Stimulated activated CD8-positive, alpha-beta memory T cell treated with anti-CD3 and anti-CD28 coated beads, Interleukin-15, amount 100 ng/mL, for 24 hours (primary cell): Measurements from ENCODE around the gene SPOCK1.

Experiments
- DNase-seq: peaks from one replicate; pipeline ENCODE4 v3.0.0-alpha.2; 2020; ENCODE audit warnings: low read depth

SPOCK1 gene

GRCh38 chr5:137441476-137441875 is 57.6 kb downstream of the SPOCK1 start:
- no peak for DNase-seq

GRCh38 chr5:137440795-137441194 is 58.3 kb downstream of the SPOCK1 start:
- DNase-seq = no peak

GRCh38 chr5:137439645-137440044 is 59.5 kb downstream of the SPOCK1 start:
- DNase-seq = no peak

GRCh38 chr5:137438932-137439331 is 60.2 kb downstream of the SPOCK1 start:
- DNase-seq = no peak

GRCh38 chr5:137437774-137438173 is 61.4 kb downstream of the SPOCK1 start:
- no peak for DNase-seq

- no peak for DNase-seq
Observed at GRCh38 chr5:137433539-137433938, 65.6 kb downstream of the SPOCK1 start.

- no peak for DNase-seq
Observed at GRCh38 chr5:137432376-137432775, 66.8 kb downstream of the SPOCK1 start.

- DNase-seq = no peak
Observed at GRCh38 chr5:137431051-137431450, 68.1 kb downstream of the SPOCK1 start.

- DNase-seq = no peak
Observed at GRCh38 chr5:137415231-137415681, 83.9 kb downstream of the SPOCK1 start.

GRCh38 chr5:137414112-137414755 is 84.9 kb downstream of the SPOCK1 start:
- no peak for DNase-seq

GRCh38 chr5:137412136-137412535 is 87.0 kb downstream of the SPOCK1 start:
- DNase-seq = no peak

- no peak for DNase-seq
Observed at GRCh38 chr5:137410234-137411010, 88.7 kb downstream of the SPOCK1 start.

- DNase-seq = no peak
Observed at GRCh38 chr5:137409736-137410135, 89.4 kb downstream of the SPOCK1 start.

GRCh38 chr5:137407090-137407489 is 92.0 kb downstream of the SPOCK1 start:
- no peak for DNase-seq

- DNase-seq = no peak
Observed at GRCh38 chr5:137405393-137405792, 93.7 kb downstream of the SPOCK1 start.

GRCh38 chr5:137403869-137404268 is 95.3 kb downstream of the SPOCK1 start:
- DNase-seq = no peak

GRCh38 chr5:137402436-137403187 is 96.5 kb downstream of the SPOCK1 start:
- no peak for DNase-seq

GRCh38 chr5:137401946-137402345 is 97.2 kb downstream of the SPOCK1 start:
- DNase-seq = no peak

GRCh38 chr5:137400571-137400970 is 98.6 kb downstream of the SPOCK1 start:
- no peak for DNase-seq

GRCh38 chr5:137399911-137400310 is 99.2 kb downstream of the SPOCK1 start:
- DNase-seq = no peak

- no peak for DNase-seq
Observed at GRCh38 chr5:137398751-137399150, 100.4 kb downstream of the SPOCK1 start.

- no peak for DNase-seq
Observed at GRCh38 chr5:137398154-137398553, 101.0 kb downstream of the SPOCK1 start.
